Embryonic facial prominence (tissue), 1 donor: ENCODE data around the gene SMG6.

Experiments used
- DNase-seq: peaks from one replicate; pipeline ENCODE4 v3.0.0-alpha.2; 2016; ENCODE audit errors: extremely low spot score

SMG6 gene

DNA sequence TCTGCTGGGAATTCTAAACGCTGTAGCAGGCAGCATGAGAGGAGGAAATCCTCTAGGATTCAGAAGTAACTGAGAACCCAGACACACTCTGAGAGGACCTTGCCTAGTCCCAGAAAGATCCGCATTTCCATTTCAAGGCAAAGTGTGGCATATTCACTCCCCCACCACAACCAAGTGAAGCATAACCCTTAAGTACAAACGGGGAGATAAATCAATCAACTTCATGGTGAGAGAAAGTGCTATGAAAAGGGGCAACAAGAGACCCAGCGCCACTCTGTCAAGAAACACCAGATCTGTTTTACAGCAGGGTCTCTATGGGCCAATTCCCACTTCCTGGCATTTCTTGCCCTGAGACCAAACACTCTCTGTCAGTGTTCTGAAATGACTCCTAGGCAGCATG lies 68.3 kb downstream of the SMG6 start:
- DNase-seq = no peak

DNA sequence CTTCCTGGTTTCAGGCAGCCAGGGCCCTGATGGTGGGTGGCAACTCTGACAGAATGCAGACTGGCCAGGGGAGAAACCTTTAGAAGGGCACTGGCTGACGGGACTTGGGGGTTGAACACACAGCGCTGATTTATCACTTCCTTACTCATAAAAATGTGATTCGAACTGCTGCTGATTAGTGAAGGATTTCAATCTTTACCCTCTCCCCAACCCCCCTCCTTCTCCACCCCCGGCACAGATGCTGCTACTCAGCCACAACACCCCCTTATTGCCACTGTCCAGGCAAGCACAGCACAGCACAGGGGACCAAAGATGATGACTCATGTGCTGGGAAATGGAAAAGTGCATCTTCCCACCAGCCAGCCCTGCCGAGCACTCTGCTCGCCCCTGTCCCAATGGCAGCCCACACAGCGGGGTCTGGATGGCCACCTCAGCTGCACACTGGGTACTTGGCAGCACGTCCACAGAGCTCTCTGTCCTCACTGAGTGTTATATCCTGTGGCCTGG lies 70.1 kb downstream of the SMG6 start:
- DNase-seq = no peak

DNA sequence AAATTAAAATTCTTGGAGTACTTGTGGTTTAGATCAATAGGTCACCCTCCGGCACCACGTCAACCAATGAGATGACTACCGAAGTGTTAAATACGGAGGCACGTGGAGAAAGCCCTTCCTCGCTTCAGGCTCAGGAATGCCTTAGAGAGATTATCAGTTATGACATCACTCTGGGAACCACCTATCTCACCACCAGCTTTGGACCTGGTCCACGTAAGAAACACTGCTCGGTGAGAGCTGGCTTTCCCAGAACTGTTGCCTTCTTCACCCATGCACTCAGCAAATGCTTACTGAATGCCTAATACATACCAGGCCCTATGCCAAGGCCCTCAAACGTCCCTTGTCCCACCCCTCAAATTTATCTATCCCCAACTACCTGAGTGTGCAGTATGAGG lies 71.3 kb downstream of the SMG6 start:
- no peak for DNase-seq

DNA sequence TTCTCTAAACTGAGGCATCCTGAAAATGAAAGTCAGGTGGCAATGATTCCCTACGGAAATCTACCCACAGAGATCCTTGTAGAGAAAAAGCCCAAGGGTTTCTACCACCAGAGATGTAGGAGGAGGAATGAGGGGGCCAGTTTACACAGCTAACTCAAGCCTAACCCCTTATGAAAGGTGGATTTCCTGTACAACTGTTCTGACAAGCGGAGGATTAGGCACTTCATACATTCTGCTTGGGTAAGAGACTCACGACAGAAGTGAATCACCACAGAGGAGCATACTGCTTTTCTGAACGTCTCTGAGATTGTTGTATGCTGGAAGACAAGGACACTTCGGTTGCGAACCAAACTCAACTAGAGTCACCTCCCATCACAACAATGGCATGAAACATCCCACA lies 72.7 kb downstream of the SMG6 start:
- DNase-seq = no peak

DNA sequence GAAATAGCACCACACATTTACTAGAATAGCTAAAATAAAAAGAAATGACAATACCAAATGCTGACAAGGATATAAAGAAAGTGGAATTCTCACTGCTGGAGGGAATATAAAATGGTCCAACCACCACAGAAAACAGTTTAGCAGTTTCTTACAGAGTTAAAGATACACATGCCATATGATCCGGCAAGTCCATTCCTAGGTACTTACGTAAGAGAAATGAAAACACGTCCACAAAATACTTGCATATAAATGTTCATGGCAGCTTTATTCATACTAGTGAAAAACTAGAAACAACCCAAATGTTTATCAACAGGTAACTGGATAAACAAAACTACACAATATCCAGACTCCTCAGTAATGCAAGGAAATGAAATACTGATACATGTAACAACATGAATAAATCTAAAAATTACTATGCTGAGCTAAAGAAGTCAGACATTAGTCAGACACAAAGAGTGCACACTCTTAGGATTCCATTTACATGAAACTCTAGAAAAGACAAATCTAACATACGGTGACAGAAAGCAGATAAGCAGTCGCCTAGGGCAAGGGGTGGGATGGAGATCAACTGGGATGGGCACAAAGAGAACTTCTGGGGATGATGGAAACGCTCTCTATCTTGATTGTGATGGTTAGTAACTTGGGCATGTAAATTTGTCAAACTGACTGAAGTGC lies 76.4 kb downstream of the SMG6 start:
- DNase-seq = no peak

DNA sequence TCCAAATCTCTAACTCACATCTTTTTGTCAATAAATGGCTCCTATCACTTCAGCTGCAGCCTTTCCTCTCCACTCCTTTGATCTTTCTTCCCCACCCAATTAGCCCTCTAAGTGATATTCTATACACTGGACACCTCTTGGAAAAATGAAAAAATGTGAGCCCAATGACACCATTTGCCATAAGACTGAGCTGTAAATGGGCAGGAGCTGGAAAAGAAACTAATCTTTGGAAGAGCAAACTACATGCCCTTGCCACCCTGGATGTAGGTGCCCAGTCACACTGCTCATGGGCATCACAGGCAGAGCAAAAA lies 80.0 kb downstream of the SMG6 start:
- DNase-seq = no peak

DNA sequence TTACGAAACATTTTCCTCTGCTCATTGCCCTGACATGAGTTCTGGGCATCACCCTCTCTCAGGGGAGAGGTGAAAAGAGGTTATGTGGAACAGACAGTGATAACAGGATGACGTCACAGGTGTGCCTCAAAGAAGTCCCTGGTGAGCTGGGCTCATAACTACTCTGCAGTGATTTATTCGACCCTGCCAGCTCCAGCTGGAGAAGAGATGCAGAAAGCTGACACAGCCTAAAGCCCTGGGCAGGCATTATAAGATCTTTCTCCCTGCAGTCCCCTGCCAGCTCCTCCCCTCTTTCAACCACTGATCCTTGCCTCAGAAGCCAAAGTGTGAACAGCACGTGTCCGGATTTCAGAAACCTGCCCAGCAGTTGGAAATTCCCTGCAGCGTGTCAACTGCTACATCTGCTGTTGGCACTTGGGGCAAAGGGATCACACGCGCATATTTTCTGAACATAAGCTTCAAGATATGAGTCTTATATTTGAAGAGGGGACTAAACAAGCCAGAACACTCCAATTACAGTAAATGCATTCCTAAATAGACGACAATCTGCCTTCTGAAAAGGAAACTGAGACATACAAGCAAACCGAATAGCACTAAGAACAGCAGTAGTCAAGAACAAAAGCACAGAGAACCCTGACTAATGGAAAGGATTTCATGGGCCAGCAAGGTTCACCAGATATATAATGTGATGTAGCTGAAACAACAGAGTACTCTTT lies 80.5 kb downstream of the SMG6 start:
- DNase-seq = no peak

DNA sequence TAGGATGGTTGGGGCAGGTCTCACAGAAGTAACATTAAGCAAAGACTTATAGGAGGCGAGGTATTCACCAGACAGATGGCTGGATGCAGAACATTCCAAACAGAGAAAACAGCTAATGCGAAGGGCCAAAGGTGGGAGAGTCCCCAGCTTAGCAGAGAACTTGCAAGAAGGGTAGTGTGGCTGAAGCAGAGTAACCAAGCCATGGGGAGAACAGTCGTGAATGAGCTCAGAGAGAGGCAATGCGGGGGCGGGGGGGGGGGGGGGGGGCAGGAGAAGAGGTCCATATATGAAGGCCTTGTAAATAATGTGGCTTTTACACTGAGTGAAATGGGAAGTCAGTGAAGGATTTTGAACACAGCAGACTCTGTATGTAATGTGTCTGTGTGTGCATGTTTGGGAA lies 81.3 kb downstream of the SMG6 start:
- no peak for DNase-seq

DNA sequence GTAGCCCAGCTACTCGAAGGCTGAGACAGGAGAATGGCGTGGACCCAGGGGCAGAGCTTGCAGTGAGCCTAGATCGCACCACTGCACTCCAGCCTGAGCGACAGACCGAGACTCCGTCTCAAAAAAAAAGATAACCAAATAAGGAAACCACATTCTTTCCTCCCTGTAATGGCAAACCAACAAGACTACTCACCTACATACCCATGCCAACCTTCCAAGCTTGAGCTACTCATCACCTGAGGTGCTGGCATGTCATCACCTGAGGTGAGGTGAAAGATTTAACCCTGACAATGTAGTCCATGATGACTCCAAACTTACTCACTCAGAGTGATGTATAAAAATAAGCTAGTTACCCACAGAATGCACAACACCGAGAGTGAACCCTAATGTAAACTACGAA lies 85.2 kb downstream of the SMG6 start:
- DNase-seq = no peak

DNA sequence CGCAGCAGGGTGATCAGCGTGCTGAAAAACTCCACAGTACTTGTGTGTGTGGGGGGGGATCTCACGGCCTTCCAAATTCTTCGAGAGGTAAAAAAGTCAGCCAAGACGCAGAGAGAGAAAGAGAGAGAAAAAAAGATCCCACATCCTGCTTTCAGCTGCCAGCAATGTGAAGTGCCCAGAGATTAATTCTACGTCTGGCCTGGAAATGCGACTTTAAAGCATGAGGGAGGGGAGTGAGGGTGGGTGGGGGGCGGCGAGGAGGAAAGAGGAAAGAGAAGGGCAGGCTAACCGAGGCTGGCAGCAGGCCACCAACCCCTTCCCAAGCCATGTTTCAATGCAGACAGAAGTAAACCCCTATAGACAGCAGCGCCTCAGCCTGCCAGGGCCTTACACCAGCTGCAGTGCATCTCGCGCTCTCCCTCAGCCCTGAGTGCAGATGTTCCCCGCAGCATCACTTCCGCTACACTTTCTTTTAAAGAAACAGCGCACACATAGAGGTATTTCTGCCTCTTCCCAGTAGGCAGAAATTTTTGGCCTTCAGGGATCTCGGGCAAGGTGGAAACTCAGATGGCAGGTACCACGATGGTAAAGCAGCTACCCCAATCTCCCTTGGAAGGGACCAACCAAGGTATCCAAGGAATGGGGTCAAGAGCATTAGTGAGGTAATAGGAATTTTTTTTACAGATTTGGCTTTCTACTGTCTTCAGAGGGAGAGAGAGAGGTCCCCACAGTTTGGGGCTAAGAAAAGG lies 87.8 kb downstream of the SMG6 start:
- DNase-seq = peak; percentile 94

DNA sequence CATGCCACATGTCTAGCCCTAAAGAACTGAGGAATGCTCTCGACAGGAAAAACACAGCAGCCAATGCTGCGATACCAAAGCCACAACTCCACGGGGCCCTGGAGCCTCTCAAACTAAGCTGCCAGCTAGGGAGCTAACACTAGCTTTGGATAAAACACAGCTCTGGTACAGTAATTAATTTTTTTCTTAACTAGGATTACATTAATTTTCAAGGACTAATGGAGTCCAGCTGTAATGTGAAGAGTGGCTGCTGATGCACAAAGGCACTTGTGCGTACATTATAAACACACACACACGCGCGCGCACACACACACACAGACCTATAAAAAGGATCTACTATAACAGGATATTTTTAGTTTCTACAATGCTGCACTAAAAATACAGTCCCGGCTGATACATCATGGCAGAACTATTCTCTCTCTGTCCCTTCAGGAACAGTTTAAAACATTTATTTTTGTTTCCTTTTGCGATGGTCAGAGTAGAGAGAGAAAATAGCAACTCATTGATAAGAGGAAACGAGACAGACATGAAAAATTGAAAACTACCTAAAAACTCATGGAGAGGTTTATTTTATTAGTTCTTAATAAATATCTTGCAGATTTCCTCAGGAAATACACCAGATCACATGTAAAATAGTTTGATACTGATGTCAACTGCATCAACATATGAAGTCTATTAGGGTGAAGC lies 88.5 kb downstream of the SMG6 start:
- DNase-seq = peak; percentile 60

DNA sequence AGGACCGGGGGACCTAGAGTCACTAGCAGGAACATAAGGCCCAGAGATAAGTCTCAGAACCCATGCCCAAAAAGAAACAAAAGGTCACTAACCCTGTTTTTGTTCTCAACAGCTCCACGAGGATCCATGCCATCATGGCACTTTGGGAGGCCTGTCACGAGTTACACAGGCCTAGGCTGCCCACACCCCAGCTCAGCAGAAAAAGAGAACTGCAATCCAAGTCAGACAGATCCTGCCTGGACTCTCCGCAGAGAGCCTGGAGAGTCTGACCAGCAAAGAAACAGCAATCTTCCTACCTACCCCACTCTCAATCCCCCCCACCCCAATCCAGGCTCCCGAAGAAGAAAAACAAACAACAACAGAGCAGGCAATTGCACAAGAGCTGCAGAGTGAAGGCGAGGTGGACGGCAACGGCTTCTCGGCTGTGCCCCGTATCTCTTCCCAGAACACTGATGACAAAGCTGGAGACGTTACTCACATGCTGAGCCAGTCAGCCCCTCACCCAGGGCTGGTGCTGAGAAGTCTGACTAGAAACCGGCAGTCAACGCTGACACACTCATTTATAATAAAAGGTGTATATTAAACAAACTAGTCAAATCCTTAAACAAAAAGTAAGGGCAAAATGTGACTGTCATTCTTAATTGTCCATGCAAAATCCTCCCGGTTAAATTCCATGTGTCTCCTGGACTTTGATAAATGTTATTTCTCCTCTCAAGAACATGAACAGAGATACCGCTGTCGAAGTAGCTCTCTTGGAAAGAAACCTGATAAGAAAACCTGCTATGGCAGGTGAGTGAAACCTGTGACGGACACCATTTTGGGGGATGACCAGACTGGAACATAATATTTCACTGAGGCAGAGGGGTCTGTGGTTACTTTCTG lies 89.3 kb downstream of the SMG6 start:
- no peak for DNase-seq

DNA sequence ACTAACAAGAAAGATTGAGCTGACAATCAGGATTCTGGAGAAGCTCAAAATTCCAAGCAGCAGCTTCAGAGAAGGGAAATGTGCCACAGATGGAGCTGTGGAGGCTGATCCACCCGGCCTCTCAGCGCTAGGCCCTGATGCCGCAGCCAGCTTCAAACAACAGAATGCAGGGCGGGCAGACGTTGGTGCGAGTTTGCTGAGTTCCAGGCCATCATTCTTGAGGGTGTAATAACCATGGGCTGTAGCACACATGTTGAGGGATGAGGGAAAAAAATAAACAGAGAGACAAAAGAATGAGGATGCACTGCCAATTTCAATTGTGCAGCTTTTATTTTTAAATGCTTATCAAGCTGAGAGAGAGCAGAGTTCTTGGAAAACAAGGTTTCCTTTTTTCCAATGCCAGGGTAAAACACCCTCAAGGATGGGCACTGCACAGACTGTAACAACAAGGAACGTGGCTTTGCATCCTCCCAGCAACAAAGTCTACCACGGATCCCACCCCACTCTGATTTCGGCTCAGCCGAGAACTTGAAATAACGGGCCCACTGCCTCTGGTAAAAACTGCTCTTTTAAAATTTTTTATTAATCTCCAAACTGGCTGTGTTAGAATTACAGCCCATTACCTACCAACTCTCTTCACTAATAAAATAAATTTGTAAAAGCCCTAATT lies 90.2 kb downstream of the SMG6 start:
- no peak for DNase-seq

DNA sequence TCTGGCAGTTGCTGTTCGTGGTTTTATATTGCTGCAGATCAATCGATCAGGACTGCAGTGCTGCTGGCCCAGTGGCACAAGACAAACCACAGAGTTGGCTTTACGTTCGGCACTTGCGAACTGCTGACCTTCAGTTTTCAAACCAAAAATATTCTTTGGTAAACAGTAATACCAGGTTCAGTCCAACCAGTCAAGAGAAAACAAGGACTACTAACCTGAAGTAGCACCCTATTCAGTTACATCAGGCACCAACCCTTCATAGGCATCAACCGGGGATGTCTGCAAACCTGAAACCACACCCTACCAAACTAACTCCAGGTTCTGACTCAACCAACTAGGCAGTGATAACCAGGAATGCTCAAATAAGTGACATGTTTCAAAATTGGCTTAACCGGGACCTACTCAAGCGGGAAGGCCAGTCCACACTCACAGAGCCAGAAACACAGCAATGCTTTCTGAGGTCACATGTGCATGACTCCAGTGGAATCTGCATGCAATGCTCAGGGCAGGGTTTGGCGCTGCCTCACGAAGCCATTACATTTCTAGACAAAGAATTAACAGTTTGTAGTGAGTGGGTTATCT lies 91.1 kb downstream of the SMG6 start:
- DNase-seq = no peak

DNA sequence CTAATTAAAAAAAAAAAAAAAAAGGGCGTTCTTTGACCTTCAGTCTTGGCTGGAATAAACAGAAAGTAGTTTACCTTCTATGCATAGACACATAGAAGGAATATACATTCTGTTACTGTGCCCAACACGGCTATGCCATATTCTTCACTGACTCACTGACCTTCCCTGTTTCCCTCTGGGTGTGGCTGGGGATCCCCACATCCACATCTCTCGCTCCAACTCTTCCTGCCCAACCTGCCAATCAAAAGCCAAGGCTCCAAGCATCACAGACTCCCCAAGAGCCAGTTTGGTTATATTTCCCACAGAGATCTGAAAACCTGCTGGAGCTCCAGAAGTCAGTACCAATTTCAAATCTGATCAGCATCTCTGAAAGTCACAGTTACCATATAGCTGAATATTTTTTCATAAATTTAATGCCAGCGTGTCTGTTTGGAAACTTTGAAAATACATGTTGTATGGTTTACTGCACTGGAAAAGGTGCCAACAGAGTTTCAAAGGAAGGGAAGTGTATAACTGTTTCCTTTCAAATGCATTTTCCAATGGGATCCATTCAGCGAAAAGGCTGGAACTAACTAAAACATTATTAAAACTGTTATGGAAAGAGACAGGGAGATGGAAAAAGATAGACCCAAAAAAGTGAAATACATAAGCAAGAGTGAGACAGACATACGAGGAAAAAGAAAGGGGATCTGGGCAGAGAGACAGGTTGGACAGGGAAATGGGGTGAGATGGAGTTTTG lies 91.8 kb downstream of the SMG6 start:
- DNase-seq = no peak

DNA sequence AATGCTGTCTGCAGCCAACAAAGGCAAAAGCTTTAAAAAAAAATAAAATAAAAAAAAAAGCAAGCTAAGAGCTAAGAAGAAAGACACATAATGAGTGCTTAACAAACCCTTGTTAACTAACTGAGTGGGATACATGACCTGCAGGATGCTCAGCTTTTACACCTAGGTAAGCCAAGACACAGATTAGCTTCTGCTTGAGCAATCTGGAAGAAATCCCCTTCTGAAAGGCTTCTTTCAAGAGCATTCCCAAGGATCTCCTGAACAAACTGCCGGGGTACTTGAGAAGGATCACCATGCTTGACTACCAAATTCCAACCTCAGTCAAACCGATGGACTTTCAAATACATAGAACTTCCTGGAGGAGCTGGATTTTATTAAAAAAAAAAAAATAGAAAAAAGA lies 92.9 kb downstream of the SMG6 start:
- DNase-seq = no peak

DNA sequence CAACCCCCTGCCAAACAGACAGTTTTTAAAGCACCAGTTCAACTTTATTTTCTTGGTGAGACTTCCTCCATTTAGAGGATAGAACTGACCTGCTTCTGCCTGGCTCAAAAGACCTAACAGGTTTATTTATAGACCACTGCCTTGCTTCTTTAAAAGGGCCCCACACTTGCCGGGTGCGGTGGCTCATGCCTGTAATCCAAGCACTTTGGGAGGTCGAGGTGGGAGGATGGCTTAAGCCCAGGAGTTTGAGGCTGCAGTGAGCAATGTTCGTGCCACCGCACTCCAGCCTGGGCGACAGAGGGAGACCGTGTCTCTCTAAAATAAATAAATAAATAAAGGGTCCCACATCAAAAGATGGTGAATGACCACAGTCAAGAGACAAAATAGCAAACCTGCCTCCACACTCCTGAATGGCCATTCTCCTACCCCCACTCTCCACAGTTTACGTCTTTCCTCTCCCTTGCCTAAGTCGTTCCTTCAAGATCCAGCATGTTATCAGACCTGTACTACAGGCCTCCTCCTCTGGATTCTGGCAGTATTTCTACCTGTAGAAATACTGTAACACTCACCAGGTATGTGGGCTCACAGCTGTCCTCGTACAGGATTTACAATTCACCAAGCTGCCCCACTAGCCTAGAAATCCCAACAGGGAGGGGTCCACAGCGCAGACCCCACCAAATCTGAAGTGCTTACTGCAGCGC lies 95.6 kb downstream of the SMG6 start:
- no peak for DNase-seq

DNA sequence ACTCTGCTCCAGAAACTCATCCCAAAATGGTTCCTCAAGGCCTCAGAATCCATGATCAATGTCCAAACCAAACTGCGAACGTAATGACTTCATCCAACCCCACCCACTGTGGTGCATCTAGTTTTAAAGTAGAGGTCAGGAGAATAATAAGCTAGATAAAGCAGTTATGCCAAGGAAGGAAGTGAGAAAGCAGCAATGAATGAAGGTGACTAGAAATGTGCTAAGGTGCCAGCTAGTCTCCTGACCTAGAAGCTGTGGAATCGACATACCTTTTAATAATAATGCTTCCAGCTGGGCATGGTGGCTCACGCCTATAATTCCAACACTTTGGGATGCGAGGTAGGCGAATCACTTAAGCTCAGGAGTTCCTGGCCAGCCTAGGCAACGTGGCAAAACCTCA lies 99.2 kb downstream of the SMG6 start:
- no peak for DNase-seq

DNA sequence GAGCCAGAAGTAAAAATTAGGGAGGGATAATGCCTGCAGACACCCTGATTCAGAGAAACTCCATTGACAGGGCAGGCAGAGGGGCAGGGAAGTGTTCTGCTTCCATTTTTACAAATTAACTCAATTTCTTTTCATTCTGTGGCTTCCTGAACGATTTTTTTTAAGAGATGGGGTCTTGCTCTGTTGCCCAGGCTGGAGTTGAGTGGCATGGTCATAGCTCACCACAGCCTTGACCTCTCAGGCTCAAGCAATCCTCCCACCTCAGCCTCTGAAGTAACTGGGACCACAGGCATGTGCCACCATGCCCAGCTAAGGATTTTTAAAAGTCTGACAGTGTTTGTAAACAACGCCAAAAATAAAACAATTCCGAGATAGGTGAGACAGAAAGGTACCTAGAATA lies 99.8 kb downstream of the SMG6 start:
- no peak for DNase-seq
